Stimulated activated CD4-positive, alpha-beta T cell treated with anti-CD3 and anti-CD28 coated beads, TNF-alpha, amount 100 ng/mL, for 4 hours (primary cell): ENCODE measurements around the gene IPO11.

ENCODE experiments used
- DNase-seq, 3 experiments: peaks; one replicate each; pipeline ENCODE4 v3.0.0-alpha.2; 2020; ENCODE audit warnings: low read depth in 3 of 3

Gene IPO11

GRCh38 chr5:62412549-62413329 lies at the start of gene IPO11:
IPO11 (plus strand) TSS chr5:62412763; CDS start chr5:62437280, 24,517 bp downstream.
- peak; percentile 93 to 97 (median 97) for DNase-seq

- DNase-seq: no peak
Measured at GRCh38 chr5:62369039-62369438, 43.5 kb upstream of the IPO11 start.

GRCh38 chr5:62371409-62371808 lies 41.2 kb upstream of the IPO11 start:
- no peak for DNase-seq

GRCh38 chr5:62372600-62372999 lies 40.0 kb upstream of the IPO11 start:
- no peak for DNase-seq

GRCh38 chr5:62373382-62373781 lies 39.2 kb upstream of the IPO11 start:
- DNase-seq: no peak

- no peak for DNase-seq
Measured at GRCh38 chr5:62374090-62374489, 38.5 kb upstream of the IPO11 start.

GRCh38 chr5:62375627-62376026 lies 36.9 kb upstream of the IPO11 start:
- no peak for DNase-seq

GRCh38 chr5:62376064-62376463 lies 36.5 kb upstream of the IPO11 start:
- no peak for DNase-seq

GRCh38 chr5:62385131-62385530 lies 27.4 kb upstream of the IPO11 start:
- DNase-seq: no peak

- no peak for DNase-seq
Measured at GRCh38 chr5:62385816-62386400, 26.7 kb upstream of the IPO11 start.

- no peak for DNase-seq
Measured at GRCh38 chr5:62386824-62387223, 25.7 kb upstream of the IPO11 start.

GRCh38 chr5:62395210-62395950 lies 17.2 kb upstream of the IPO11 start:
- DNase-seq: no peak

- DNase-seq: peak; percentile 75 to 88 (median 85)
Measured at GRCh38 chr5:62403411-62404250, 8.9 kb upstream of the IPO11 start, which contains the start of gene DIMT1. DIMT1 (minus strand) TSS chr5:62403905; CDS start chr5:62403772, 133 bp downstream.

GRCh38 chr5:62413711-62414110 lies 1.1 kb downstream of the IPO11 start:
- DNase-seq: no peak

GRCh38 chr5:62418462-62419076 lies 6.0 kb downstream of the IPO11 start:
- no peak for DNase-seq

GRCh38 chr5:62419609-62420008 lies 7.0 kb downstream of the IPO11 start:
- DNase-seq: no peak

GRCh38 chr5:62421414-62421813 lies 8.9 kb downstream of the IPO11 start:
- no peak for DNase-seq

GRCh38 chr5:62424763-62425162 lies 12.2 kb downstream of the IPO11 start:
- DNase-seq: no peak

- DNase-seq: no peak
Measured at GRCh38 chr5:62431735-62432620, 19.4 kb downstream of the IPO11 start.

- DNase-seq: no peak
Measured at GRCh38 chr5:62432621-62433064, 20.1 kb downstream of the IPO11 start.
